Heart left ventricle (tissue), 13 donors: Measurements from ENCODE around the gene NLRX1.

Experiments used
- CTCF ChIP-seq, 12 donors: fragments of 200-600 bp; sonication (generic) in 4 of 12; IDR thresholded peaks; one replicate each; pipeline versions ENCODE4 v1.5.0 to v1.8.0; 2018 to 2022; ENCODE audit warnings: antibody characterized with exemption in 12 of 12, mild to moderate bottlenecking in 5 of 12
- POLR2A ChIP-seq, 2 donors: fragments of 450-650 bp; IDR thresholded peaks; one replicate each; pipeline ENCODE4 v1.6.1; 2017; ENCODE audit warnings: antibody characterized with exemption in 2 of 2, mild to moderate bottlenecking in 2 of 2, moderate library complexity in 2 of 2
- donor health status: ischemic (EF 13 %, LVEDD 7.1; RV severe dilation, severe dysfunction).
- donor health status: DM: no; HTN: yes; CAD: no.
- donor health status: DM: no; HTN: no; CAD: no.
- donor health status: ischemic (EF 25% LVEDD 6.9; RV normal size, moderate dysfunction).
- donor health status: ischemic (EF 25% LVEDD 5.7; RV mildly dilated, moderate dysfunction).
- donor health status: ischemic (EF 35%, LVEDD 5.7; RV mildly dilated, moderate dysfunction).
- donor health status: nonischemic (EF 11% LVEDD 7.7; RV severe dilation, severe dysfunction).
- donor health status: DM: yes; HTN: yes; CAD: no.
- donor health status: PGD.
- donor health status: ischemic (EF 29% LVEDD 5.4; RV normal size, mild dysfunction).
- donor health status: nonischemic (EF 23%, LVEDD 6.1; RV moderate dilation, normal function).

GRCh38 chr11:119126675-119127268 lies 41.8 kb upstream of the NLRX1 start:
- TF ChIP-seq CTCF (IDR thresholded peaks at IDR 0.05) (no peak), POLR2A (IDR thresholded peaks at IDR 0.05) (no peak)
